Measurements from ENCODE around the gene PDZD7. TPM values are rescaled to one million over a fixed set of nuclear protein-coding genes. Genes with fewer than 3 reads are reported as not detected.

PDZD7 gene
- total RNA-seq, 1 donor from 2014 or later: 1.6 TPM

GRCh38 chr10:101010329-101010728 is 20.6 kb downstream of the PDZD7 start:
- DNase-seq (no peak), ATAC-seq (no peak)
- Histone ChIP-seq H3K36me3 (peaks cover 20% of the 10 kb centered on the region), H3K9me3 (no peaks in the 10 kb centered on the region), H3K27ac (no peak overlapping the region), H3K4me3 (no peak overlapping the region), H3K27me3 (no peaks in the 10 kb centered on the region), H3K4me1 (peaks cover 20% of the 10 kb centered on the region)
- intact Hi-C loops (cut with DNase I): no loop called here
- TF ChIP-seq CTCF (IDR thresholded peaks at IDR 0.05): no peak

GRCh38 chr10:101008823-101009423 is 22.0 kb downstream of the PDZD7 start:
- Histone ChIP-seq H3K9me3 (no peaks in the 10 kb centered on the region), H3K36me3 (peaks cover 32% of the 10 kb centered on the region), H3K4me3 (no peak overlapping the region), H3K4me1 (peaks cover 16% of the 10 kb centered on the region), H3K27me3 (no peaks in the 10 kb centered on the region), H3K27ac (no peak overlapping the region)
- intact Hi-C loops (cut with DNase I): no loop called here
- ATAC-seq: no peak
- TF ChIP-seq CTCF (IDR thresholded peaks at IDR 0.05): no peak
- DNase-seq: no peak

- no peak overlapping the region for H3K27ac ChIP-seq
- H3K9me3 ChIP-seq: no peaks in the 10 kb centered on the region
- H3K27me3 ChIP-seq: no peaks in the 10 kb centered on the region
- H3K36me3 ChIP-seq: peaks cover 40% of the 10 kb centered on the region
- ATAC-seq (no peak), DNase-seq (no peak)
- H3K4me1 ChIP-seq: peaks cover 9% of the 10 kb centered on the region
- H3K4me3 ChIP-seq: no peak overlapping the region
- TF ChIP-seq CTCF (IDR thresholded peaks at IDR 0.05): no peak
- intact Hi-C loops (cut with DNase I): no loop called here
Measured at GRCh38 chr10:101007915-101008822, 22.8 kb downstream of the PDZD7 start.

GRCh38 chr10:101007099-101007711 is 23.7 kb downstream of the PDZD7 start:
- no peak for TF ChIP-seq CTCF (IDR thresholded peaks at IDR 0.05)
- H3K4me3 ChIP-seq: no peak overlapping the region
- H3K27ac ChIP-seq: no peak overlapping the region
- no peaks in the 10 kb centered on the region for H3K27me3 ChIP-seq
- no peak for ATAC-seq
- peaks cover 5% of the 10 kb centered on the region for H3K4me1 ChIP-seq
- no peak for DNase-seq
- H3K9me3 ChIP-seq: no peaks in the 10 kb centered on the region
- intact Hi-C loops (cut with DNase I): no loop called here
- peaks cover 48% of the 10 kb centered on the region for H3K36me3 ChIP-seq

GRCh38 chr10:101006593-101007098 is 24.3 kb downstream of the PDZD7 start:
- no peak for ATAC-seq
- Histone ChIP-seq H3K4me1 (peaks cover 10% of the 10 kb centered on the region), H3K27me3 (no peaks in the 10 kb centered on the region), H3K9me3 (no peaks in the 10 kb centered on the region), H3K36me3 (peaks cover 48% of the 10 kb centered on the region), H3K4me3 (no peak overlapping the region), H3K27ac (no peak overlapping the region)
- DNase-seq: no peak
- intact Hi-C loops (cut with DNase I): no loop called here
- TF ChIP-seq CTCF (IDR thresholded peaks at IDR 0.05): no peak
